Lung (tissue), 12 donors: ENCODE measurements around the gene ENTPD1. TPM values are rescaled to one million over a fixed set of nuclear protein-coding genes. Genes with fewer than 3 reads are reported as not detected.
"Not testable (repeated sequence)": the region's sequence is repeated elsewhere in the genome, so short reads cannot be mapped to it uniquely, and the experiment has no call there.

Source experiments
- ATAC-seq: fragments of 200-7000 bp; cut with Tn5 transposase; one replicate; pipeline ENCODE4 v1.9.1; 2020; ENCODE audit warnings: moderate number of reproducible peaks; ENCODE audit not compliant: insufficient read depth, low FRiP score
- DNase-seq, 3 donors: peaks; one replicate each; pipeline ENCODE4 v3.0.0-alpha.2; 2013 to 2017
- H3K27ac ChIP-seq, 2 donors: one replicate each; pipeline ENCODE4 v1.5.1; 2013; ENCODE audit warnings: mild to moderate bottlenecking in 2 of 2, moderate library complexity in 2 of 2, control low read depth in 1 of 2, inconsistent platforms in 1 of 2, low read depth in 1 of 2, low read length in 1 of 2
- H3K27me3 ChIP-seq, 3 donors: one replicate each; pipeline ENCODE4 v1.5.1; 2013; ENCODE audit warnings: low read length in 2 of 3; ENCODE audit not compliant: control insufficient read depth in 3 of 3, insufficient read depth in 3 of 3
- H3K36me3 ChIP-seq, 4 donors: one replicate each; pipeline ENCODE4 v1.5.1; 2013; ENCODE audit warnings: low read length in 4 of 4, mild to moderate bottlenecking in 1 of 4, moderate library complexity in 1 of 4; ENCODE audit not compliant: control insufficient read depth in 4 of 4, insufficient read depth in 4 of 4
- H3K4me1 ChIP-seq, 5 donors: one replicate each; pipeline ENCODE4 v1.5.1; 2013; ENCODE audit warnings: low read length in 5 of 5, mild to moderate bottlenecking in 2 of 5, moderate library complexity in 1 of 5; ENCODE audit not compliant: control insufficient read depth in 5 of 5, insufficient read depth in 5 of 5
- H3K4me3 ChIP-seq: one replicate; pipeline ENCODE4 v1.5.1; 2013; ENCODE audit warnings: mild to moderate bottlenecking, control low read depth, moderate library complexity
- H3K9ac ChIP-seq, 2 donors: one replicate each; pipeline ENCODE4 v1.5.1; 2013; ENCODE audit warnings: low read length in 2 of 2, control low read depth in 1 of 2; ENCODE audit not compliant: insufficient read depth in 1 of 2
- H3K9me3 ChIP-seq, 4 donors: one replicate each; pipeline ENCODE4 v1.5.1; 2013; ENCODE audit warnings: low read length in 3 of 4, mild to moderate bottlenecking in 1 of 4, moderate library complexity in 1 of 4; ENCODE audit not compliant: control insufficient read depth in 4 of 4, insufficient read depth in 3 of 4
- CTCF ChIP-seq: IDR thresholded peaks from 2 replicates; pipeline ENCODE4 v1.5.1; 2012; ENCODE audit warnings: mild to moderate bottlenecking; ENCODE audit errors: control extremely low read depth, extremely low read depth
- WGBS, 2 donors: extraction: QIAGEN DNeasy Blood & Tissue Kit; methylation state at CpG; one replicate each; pipeline ENCODE4 v1.1.7; 2013; 5-methylcytosine and 5-hydroxymethylcytosine counted together
- polyA plus RNA-seq, 2 donors: library from polyadenylated mRNA; stranded (reverse); fragments of 200-250 nt; gene quantifications; one replicate each; pipeline ENCODE4 v1.2.1, GENCODE V29; 2013
- total RNA-seq, 2 donors: library from RNA; depleted of rRNA in 1 of 2; stranded (reverse); fragments of >200 nt in 1 of 2; gene quantifications; one replicate each; pipeline ENCODE4 v1.2.1, GENCODE V29; 2014 to 2021
- donor health status: control.
- donor health status: control.
- donor health status: Bipolar disorder and iron deficiency.
- donor health status: healthy.
- donor health status: DM: yes; HTN: yes; CAD: no.

Gene ENTPD1
- total and polyA plus RNA-seq, 4 donors, result 5.5 to 46.6 (median 18.2) TPM

GRCh38 chr10:95711492-95711891, 44.5 kb upstream of the ENTPD1 start:
- WGBS, 2 donors, result 93% methylated on average over 4 of the region's 4 CpGs
- H3K36me3 ChIP-seq, result no peaks in the 10 kb centered on the region
- no peak overlapping the region for H3K9ac ChIP-seq
- no peaks in the 10 kb centered on the region for H3K9me3 ChIP-seq
- no peak overlapping the region for H3K4me3 ChIP-seq
- no peak for TF ChIP-seq CTCF
- no peak overlapping the region for H3K27ac ChIP-seq
- ATAC-seq, result no peak
- H3K4me1 ChIP-seq, result no peaks in the 10 kb centered on the region
- H3K27me3 ChIP-seq, result no peaks in the 10 kb centered on the region
- no peak for DNase-seq

- H3K4me3 ChIP-seq, result no peak overlapping the region
- no peak for TF ChIP-seq CTCF
- WGBS, 2 donors, result 52 to 74% methylated on average over 3 of the region's 3 CpGs
- H3K9me3 ChIP-seq, result no peaks in the 10 kb centered on the region
- no peak overlapping the region for H3K9ac ChIP-seq
- no peaks in the 10 kb centered on the region for H3K27me3 ChIP-seq
- H3K4me1 ChIP-seq, result no peaks in the 10 kb centered on the region
- ATAC-seq (no peak), DNase-seq (no peak)
- H3K27ac ChIP-seq, result no peak overlapping the region
- H3K36me3 ChIP-seq, result no peaks in the 10 kb centered on the region
Observed at GRCh38 chr10:95716466-95716865, 39.5 kb upstream of the ENTPD1 start.

- no peak for ATAC-seq
Observed at GRCh38 chr10:95716866-95717265, 39.1 kb upstream of the ENTPD1 start.

GRCh38 chr10:95720745-95721144, 35.2 kb upstream of the ENTPD1 start:
- not testable (repeated sequence) for H3K9ac ChIP-seq, DNase-seq, H3K9me3 ChIP-seq, H3K36me3 ChIP-seq, H3K4me1 ChIP-seq, H3K4me3 ChIP-seq, H3K27me3 ChIP-seq, H3K27ac ChIP-seq, ATAC-seq
- WGBS, 2 donors, result 81 to 89% methylated on average over 7 of the region's 7 CpGs

More at GRCh38 chr10:95716866-95717265, 39.1 kb upstream of the ENTPD1 start:
- Histone ChIP-seq H3K36me3 (no peaks in the 10 kb centered on the region), H3K4me1 (no peaks in the 10 kb centered on the region), H3K4me3 (no peak overlapping the region), H3K9me3 (no peaks in the 10 kb centered on the region), H3K9ac (no peak overlapping the region), H3K27ac (no peak overlapping the region), H3K27me3 (no peaks in the 10 kb centered on the region)
- no peak for DNase-seq
- no peak for TF ChIP-seq CTCF
- WGBS, 2 donors, result 71 to 80% methylated on average over 2 of the region's 2 CpGs

GRCh38 chr10:95722496-95722895, 33.5 kb upstream of the ENTPD1 start:
- not testable (repeated sequence) for H3K4me1 ChIP-seq, ATAC-seq, H3K4me3 ChIP-seq, H3K36me3 ChIP-seq, DNase-seq, H3K27me3 ChIP-seq, H3K27ac ChIP-seq, H3K9ac ChIP-seq, H3K9me3 ChIP-seq
- WGBS, 2 donors, result 46 to 74% methylated on average over 4 of the region's 4 CpGs
